Femur (tissue), 1 donor: Measurements from ENCODE around the gene NUTF2.
"Not testable (repeated sequence)": the region's sequence is repeated elsewhere in the genome, so short reads cannot be mapped to it uniquely, and the experiment has no call there.

ENCODE experiments used
- DNase-seq: peaks from one replicate; pipeline ENCODE4 v3.0.0-alpha.2; 2017

NUTF2 gene

DNA sequence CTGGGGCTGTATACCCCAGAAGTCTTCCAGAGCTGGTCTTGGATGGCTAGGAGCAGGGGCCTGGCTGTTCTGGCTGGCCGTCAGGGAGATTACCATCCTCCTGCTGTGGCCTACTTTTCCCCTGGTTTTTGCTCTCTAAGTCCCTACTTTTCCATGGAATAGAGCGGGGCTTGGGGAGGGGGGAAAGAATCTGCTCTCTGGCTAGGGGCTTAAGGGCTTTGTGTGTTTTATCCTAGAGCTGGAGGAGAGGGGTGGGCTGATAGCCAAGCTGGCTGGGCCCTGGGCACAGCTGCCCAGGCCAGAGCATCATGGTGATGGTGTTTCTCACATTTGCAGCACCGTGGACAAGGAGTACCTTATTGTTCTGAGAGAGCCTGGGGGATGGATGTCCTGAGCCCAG lies 41.6 kb downstream of the NUTF2 start:
- no peak for DNase-seq

DNA sequence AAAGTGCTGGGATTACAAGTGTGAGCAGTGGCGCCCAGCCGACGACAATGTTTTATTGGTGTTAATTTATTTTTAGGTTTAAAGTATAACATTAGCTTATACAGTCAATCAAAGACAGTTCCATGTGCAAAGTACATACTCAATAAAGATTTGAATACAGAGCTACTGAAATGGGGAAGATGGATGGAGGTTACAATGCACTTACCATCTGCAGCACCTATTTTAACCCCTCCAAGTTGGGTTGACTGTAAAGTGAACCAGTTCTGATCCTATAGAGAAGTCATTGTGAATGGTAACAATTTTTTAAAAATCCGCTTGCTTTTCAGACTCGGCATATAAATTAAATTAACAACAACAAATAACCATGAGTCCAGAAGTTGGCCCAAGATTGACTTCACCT lies 45.6 kb downstream of the NUTF2 start:
- no peak for DNase-seq

DNA sequence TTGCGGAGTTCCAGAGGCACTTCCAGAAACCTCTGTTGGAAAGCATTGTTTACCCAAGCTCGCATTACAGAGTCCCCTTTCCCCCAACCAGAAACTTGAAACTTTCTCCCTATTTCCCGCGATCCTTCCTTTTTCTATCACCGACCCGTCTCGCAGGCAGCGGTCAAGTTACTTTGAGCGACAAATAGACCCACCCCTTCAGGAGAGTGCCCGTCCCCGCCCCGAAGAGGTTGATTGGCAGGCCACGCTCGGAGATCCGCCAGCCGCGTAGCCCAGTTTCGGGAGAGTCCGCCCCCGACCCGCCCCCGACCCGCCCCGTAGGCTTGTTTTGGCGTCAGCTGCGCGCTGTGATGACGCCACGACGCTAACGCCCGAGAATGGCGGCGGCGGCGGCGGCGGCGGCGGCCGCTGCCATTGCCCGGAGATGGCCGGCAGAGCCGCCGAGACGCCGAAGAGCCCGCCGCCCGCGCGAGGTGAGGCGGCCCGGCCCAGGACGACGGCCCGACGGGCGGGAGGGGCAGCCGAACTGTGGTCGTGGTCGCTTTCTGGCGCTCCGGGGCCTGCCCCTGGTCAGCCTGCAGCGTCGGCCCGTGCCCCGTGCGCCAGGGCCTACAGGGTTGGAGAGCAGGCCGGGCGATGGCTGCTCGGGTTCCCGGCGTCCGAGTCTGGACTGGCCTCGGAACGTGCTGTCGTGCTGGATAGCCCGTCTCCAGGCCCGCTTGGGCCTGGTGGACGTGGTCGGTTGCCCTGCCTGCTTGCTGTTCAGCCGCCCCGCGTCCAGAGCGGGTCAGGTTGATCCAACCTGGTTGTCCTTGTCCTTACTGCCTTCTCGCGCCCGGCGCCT lies 46.4 kb downstream of the NUTF2 start, which contains the start of gene PSKH1:
TSS of gene PSKH1 (plus strand) at position 356 of the 844 bp plus-strand sequence. CDS start 15,496 bp downstream, outside the sequence.
- DNase-seq, result peak; percentile 99

DNA sequence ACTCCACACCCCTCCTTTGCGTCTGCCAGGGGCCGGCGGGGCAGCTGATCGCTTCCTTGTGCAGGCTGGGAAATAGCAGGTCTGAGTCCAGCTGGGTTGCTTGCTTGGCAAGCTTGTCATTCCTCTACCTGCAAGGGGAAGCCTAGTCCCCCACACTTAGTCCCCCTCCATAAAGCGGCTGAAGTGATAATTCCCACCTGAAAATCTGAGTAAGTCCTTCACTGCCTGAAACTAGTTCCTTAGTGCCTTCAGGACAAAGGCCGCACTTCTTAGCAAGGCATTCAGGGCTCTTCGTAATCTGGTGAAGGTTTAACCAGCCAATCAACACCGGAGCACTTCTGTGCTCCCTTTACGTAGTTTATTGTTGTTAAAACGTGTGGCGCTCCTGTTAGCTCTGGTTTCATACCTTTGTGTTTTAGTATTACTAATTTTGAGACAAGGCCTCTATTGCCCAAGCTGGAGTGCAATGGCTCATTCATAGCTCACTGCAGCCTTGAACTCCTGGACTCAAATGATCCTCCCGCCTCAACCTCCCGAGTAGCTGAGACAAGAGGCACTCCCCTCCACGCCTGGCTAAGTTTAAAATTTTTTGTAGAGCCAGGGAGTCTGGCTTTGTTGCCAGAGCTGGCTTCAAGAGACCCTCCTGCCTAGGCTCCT lies 47.1 kb downstream of the NUTF2 start:
- no peak for DNase-seq

DNA sequence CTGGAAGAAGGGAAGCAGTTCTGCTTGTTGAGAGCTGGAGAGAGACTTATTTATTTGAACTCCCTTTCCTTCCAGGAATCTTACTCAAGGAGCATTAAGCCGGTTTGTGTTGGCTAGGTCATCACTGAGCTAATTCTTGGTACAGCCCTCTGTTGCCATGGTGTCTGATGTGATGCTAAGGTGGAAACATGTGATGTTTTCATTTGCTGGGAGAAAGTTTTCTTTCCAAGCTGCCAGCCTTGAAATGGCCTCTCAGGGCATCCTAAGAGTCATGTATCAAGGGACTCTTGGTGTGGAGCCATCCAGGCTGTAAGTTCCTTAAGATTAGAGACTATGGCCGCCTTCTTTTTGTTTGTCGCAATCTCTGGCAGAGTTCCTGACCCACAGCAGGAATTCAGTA lies 50.5 kb downstream of the NUTF2 start:
- DNase-seq, result peak; percentile 75

DNA sequence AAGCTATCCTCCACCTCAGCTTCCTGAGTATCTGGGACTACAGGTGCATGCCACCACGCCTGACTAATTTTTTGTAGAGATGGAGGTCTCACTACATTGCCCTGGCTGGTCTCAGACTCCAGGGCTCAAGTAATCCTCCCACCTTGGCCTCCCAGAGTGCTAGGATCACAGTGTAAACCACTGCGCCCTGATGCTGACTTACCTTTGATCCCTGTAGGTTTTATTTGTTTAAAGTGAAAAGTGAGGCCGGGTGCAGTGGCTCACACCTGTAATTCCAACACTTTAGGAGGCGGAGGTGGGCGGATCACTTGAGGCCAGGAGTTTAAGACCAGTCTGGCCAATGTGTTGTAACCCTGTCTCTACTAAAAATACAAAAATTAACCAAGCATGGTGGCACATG lies 55.0 kb downstream of the NUTF2 start:
- DNase-seq, result no peak

DNA sequence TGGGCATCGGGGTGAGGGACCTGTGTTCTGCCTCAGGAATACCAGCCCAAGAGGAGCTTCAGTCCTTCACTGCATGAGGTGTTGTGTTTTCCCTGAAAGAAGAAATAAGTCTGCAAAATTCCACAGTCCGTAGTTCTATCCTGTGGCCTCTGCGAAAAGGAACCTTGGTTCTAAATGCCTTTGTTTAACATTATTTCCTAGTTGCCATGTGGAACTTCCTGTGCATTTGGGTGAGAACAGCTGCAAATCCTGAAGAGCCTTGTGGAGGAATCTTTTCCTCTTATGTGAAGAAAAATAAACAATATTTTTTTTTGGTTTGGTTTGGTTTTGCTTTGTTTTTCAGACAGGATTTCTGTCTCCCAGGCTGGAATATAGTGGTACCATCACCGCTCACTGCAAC lies 56.1 kb downstream of the NUTF2 start:
- no peak for DNase-seq

DNA sequence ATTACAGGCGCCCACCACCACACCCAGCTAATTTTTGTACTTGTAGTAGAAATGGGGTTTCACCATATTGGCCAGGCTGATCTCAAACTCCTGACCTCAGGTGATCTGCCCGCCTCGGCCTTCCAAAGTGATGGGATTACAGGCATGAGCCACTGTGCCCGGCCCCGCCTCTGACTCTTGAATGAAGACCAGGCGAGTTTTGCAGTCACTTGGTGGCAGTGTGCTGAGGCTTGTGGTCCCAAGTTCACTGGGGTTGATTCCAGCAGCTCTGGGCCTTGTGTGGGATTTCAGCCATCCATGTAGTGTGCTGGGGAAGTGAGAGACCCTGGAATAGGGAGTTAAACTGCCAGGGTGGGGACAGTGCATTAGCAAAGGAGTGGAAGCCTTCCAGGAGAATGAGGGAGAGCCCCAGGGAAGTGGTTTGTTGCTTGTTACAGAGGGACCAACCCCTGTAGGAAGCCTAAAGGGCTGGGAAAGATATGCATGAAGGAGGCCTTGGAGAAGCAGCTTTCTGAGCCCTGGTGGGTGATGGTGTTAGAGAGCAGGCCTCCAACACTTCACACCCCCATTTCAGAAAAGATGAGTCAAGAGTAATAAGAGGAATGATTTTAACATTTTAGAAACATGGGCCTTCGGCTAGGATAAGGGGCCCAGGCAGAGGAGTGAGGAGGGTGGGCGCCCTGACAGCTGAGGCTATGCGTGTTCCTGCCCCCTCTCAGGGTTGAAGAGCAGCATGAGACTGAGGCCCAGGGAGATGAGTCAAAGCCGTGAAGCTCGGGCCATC lies 60.9 kb downstream of the NUTF2 start:
- no peak for DNase-seq

DNA sequence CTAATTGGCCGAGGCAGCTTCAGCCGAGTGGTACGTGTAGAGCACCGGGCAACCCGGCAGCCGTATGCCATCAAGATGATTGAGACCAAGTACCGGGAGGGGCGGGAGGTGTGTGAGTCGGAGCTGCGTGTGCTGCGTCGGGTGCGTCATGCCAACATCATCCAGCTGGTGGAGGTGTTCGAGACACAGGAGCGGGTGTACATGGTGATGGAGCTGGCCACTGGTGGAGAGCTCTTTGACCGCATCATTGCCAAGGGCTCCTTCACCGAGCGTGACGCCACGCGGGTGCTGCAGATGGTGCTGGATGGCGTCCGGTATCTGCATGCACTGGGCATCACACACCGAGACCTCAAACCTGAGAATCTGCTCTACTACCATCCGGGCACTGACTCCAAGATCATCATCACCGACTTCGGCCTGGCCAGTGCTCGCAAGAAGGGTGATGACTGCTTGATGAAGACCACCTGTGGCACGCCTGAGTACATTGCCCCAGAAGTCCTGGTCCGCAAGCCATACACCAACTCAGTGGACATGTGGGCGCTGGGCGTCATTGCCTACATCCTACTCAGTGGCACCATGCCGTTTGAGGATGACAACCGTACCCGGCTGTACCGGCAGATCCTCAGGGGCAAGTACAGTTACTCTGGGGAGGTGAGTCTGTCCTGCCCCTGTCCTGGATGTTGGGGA lies 62.5 kb downstream of the NUTF2 start:
- no peak for DNase-seq

DNA sequence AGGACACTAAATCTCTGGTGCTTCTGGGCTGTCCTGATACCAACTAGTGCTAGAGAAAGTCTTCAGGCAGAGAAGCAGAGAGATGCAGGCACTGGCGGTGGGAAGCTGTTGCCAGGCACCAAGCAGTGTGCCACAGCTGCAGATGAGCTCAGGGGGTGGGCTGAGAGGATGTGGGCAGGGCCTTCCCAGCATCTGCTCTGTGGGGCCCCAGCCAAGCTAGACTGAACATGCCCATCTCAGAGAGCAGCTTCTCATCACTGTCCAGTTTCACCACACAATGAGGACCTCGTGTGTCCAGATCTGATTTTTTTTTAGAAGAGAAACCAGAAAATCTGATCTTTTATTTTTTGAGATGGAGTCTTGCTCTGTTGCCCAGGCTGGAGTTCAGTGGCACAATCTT lies 63.4 kb downstream of the NUTF2 start:
- peak; percentile 74 for DNase-seq

DNA sequence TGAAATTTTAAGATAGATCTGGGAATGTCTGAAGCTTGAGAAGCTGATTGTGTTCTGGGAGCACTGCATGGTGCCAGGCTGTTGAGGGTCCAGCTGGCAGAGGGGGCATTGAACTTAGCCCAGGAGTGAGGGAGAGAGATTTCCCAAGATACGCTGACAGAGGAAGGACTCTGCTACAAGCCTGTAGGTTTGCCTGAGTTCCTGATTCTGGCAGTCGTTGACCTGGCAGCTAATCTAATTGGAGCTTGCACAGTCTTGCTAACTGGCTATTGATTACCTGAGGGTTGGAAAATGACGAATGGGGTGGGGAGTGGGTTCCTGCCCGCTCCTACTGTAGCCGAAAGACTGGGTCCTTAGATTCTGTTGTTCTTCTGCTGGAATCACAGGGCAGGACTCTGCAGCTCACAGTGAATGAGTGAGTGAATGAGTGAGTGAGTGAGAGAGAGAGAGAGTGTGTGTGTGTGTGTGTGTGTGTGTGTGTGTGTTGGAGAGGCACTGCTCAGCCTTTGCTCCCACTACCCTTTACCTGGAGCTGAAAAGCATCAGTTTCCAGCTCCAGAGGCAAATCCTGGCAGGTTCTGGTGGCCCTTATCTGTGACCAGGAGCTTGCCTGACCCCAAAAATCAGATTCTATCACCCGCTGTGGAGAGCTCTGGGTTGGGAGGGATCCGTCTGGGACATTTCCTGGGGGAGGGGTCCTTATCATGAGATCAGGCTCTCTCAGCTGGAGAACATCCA lies 68.2 kb downstream of the NUTF2 start:
- no peak for DNase-seq

DNA sequence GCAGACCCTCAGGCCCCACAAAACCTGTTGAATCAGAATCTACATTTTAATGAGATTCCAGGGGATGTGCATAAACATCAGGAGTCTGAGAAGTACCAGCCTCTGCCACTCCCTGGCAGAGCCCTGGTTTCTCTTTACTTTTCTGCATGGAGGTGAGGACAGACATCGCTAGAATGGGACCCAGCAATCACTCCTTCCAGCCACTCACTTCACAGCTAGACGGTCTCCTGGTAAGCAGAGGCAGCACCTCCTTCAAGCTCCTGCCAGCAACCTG lies 68.7 kb downstream of the NUTF2 start:
- DNase-seq, result not testable (repeated sequence)

DNA sequence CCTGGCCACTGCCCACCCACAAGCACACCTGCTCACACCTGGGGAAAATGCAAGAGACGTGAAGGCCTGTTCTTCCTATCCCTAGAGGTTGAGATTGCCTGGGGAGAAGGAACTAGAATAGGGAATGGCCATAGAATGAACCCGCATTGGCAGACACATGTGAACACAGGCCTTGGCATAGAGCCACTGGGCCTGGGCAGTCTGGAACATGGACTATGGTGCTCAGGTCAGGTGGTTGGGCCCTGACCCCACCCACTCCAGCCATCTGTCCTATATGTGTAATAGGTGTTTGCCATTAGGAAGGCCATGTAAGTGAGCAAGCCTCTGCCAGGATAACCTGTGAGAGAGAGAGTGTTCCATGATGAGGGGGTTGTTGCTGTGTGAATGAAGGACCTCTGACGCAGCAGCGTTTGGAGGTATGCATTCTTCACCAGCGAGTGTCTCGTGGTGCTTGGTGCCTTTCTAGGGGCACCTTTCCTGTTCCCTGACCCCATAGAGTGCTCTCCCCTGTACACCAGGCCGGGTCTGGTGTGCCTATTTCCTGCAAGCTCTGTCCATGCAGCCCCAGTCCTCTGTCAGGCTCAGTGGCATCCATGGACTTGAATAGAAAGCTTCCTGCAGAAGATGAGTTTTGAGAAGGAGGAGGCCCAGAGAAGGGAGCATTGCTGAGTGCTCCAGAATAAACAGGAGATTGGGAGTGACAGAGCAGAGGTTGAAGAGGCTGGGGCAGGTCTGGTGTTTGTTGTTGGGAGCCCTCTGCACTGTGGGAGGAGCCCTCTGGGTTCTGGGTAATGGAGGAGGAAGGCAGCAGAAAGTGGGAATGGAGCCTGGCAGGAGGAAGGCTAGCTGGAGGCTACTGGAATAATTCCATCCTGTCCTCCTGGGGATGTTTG lies 69.3 kb downstream of the NUTF2 start:
- no peak for DNase-seq

DNA sequence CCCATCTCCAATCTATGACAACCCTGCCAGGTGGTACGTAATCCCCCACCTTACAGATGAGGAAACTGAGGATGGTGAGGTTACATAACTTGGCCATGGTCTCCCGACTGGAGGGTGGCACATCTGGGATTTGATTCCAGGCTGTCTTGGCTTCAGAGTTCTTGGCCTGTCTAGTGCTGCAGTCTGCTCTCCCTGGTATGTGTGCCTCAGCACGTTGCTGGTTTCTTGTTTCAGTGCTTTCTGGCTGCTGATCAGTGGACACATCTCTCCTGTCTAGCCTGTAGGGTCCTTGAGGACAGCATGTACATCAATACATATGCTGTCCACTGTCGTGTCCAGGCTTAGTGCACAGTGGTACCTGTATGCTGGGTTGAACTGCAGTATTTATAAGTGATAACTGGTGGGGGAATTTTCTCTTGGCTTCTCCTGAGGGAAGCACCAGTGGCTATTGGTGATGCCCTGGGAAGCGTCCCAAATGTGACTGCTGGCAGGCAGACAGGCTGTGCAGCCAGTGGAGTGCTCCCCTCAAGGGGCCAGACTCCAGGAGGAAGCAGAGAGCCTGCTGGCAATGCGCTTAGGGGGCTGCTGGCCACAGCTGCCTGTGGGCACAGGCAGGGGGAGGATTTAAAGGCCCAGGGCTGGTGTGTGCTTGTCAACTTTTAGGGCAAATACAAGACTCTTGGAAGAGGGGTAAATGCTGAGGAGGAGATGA lies 70.6 kb downstream of the NUTF2 start:
- peak; percentile 82 for DNase-seq

DNA sequence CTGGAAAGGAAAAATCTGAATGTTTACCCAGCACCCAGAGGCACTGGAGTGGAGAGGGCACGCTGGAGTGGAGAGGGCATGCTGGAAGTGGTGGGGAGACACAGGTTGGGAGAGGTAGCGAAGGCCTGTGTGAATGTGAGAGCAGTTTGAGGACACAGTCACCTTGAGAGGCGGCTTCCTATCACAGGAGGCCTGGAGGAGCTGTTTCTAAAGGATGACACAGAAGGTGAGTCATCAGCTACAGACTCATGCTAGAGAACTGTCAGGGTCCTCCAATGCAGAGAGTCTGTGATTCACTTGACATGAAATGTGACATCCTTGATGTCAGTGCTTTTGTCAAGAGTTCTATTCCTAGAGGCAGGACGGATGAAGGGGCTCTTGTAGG lies 71.1 kb downstream of the NUTF2 start:
- DNase-seq, result no peak

DNA sequence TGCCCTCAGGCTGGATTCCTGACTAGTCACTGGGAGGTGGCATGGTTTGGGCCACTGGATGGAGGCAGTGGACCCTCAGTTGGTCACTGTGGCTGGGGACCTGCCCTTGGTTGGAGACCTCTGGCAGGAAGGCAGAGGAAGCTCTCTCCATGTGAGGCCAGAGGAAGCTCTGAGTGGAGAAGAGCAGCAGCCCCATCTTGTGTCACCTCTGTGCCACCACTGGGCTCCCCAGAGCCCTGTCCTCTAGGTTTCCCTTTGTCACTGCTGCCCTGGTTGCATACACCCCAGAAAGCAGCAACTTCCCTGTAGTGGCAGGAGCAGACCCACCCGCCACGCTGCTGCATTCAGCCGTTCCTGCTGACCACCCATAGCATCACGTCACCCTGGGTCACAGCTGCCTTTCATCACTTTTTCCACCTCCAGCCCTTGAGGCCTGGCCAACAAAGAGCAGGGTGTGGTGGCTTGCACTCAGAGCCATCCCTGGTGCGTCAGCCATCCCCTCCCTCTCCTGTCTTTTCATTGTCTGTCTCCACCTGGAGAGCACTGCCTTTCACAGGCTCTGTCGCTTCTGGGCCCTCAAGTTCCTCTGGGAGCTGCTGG lies 73.0 kb downstream of the NUTF2 start:
- DNase-seq, result peak; percentile 43
